Ecto neural progenitor cell (in vitro differentiated cells): ENCODE data around the gene PLD4.

ENCODE experiments used
- DNase-seq: peaks from one replicate; pipeline ENCODE4 v3.0.0-alpha.2; 2018; ENCODE audit warnings: low spot score

Gene PLD4

GRCh38 chr14:104929268-104930230, 4.9 kb downstream of the PLD4 start:
- no peak for DNase-seq

GRCh38 chr14:104930526-104931303, 6.0 kb downstream of the PLD4 start:
- no peak for DNase-seq

- DNase-seq = no peak
Measured at GRCh38 chr14:104931304-104931770, 6.7 kb downstream of the PLD4 start.

- DNase-seq = no peak
Measured at GRCh38 chr14:104931771-104932675, 7.3 kb downstream of the PLD4 start.

GRCh38 chr14:104932676-104933631, 8.3 kb downstream of the PLD4 start:
- peak; percentile 94 for DNase-seq

GRCh38 chr14:104933746-104934733, 9.4 kb downstream of the PLD4 start:
- peak; percentile 72 for DNase-seq

GRCh38 chr14:104935026-104935650, 10.5 kb downstream of the PLD4 start:
- DNase-seq = no peak

GRCh38 chr14:104935955-104936354, 11.3 kb downstream of the PLD4 start:
- no peak for DNase-seq

- no peak for DNase-seq
Measured at GRCh38 chr14:104936361-104937155, 11.9 kb downstream of the PLD4 start.

GRCh38 chr14:104937161-104937560, 12.5 kb downstream of the PLD4 start:
- no peak for DNase-seq

- no peak for DNase-seq
Measured at GRCh38 chr14:104937694-104938365, 13.2 kb downstream of the PLD4 start.

- DNase-seq = no peak
Measured at GRCh38 chr14:104938436-104938835, 13.8 kb downstream of the PLD4 start.

GRCh38 chr14:104938960-104939359, 14.3 kb downstream of the PLD4 start:
- no peak for DNase-seq

- no peak for DNase-seq
Measured at GRCh38 chr14:104939666-104940410, 15.2 kb downstream of the PLD4 start.

GRCh38 chr14:104940526-104941150, 16.0 kb downstream of the PLD4 start:
- DNase-seq = no peak
